OCI-LY7 (cell line): ENCODE results near the gene FAM98A. TPM values are rescaled to one million over a fixed set of nuclear protein-coding genes. Genes with fewer than 3 reads are reported as not detected.
A peak's percentile ranks its signal among the peaks of the same experiment; 100 is the strongest.

Source experiments
- BruUV-seq: library from RNA; stranded (reverse); fragments of 400-500 nt; replicated peaks from 2 replicates; lab custom pipeline; 2021; lab: Mats Ljungman, UMichigan
- CTCF ChIA-PET: fragments of 300-600 bp; sonication (Branson Sonifier 250); formaldehyde crosslinking; loops from one replicate; lab custom pipeline; 2022; ENCODE audit warnings: antibody characterized with exemption; ENCODE audit not compliant: unreplicated experiment; lab: Charles Lee
- POLR2A ChIA-PET: fragments of 300-600 bp; sonication (Branson Sonifier 250); formaldehyde crosslinking; loops from one replicate; lab custom pipeline; 2022; ENCODE audit warnings: antibody characterized with exemption; lab: Charles Lee
- DNase-seq: peaks from one replicate; pipeline ENCODE4 v3.0.0-alpha.2; 2015; ENCODE audit warnings: low spot score
- H2AFZ ChIP-seq: fragments of 200-600 bp; sonication (generic), shearing (Covaris generic); 2 replicates; pipeline ENCODE4 v1.6.1; 2014; ENCODE audit warnings: mild to moderate bottlenecking, antibody characterized with exemption, low read length, moderate library complexity
- H3K27ac ChIP-seq: fragments of 200-600 bp; sonication (generic); 2 replicates; pipeline ENCODE4 v1.5.1; 2014; ENCODE audit warnings: mixed run types, low read depth, mild to moderate bottlenecking, moderate library complexity, low read length, inconsistent platforms; ENCODE audit not compliant: poor library complexity, severe bottlenecking
- H3K36me3 ChIP-seq: fragments of 200-600 bp; sonication (generic); 2 replicates; pipeline ENCODE4 v1.6.1; 2014; ENCODE audit warnings: mild to moderate bottlenecking, antibody characterized with exemption, low read length, moderate library complexity, mixed read lengths; ENCODE audit not compliant: insufficient read depth
- H3K4me1 ChIP-seq: fragments of 200-600 bp; sonication (generic); 2 replicates; pipeline ENCODE4 v1.5.1; 2014; ENCODE audit warnings: mild to moderate bottlenecking, low read length; ENCODE audit not compliant: insufficient read depth, poor library complexity, severe bottlenecking
- H3K4me2 ChIP-seq: fragments of 200-600 bp; sonication (generic); 2 replicates; pipeline ENCODE4 v1.6.1; 2014; ENCODE audit warnings: mild to moderate bottlenecking, low read length
- H3K4me3 ChIP-seq: fragments of 200-600 bp; sonication (generic); 2 replicates; pipeline ENCODE4 v1.5.1; 2014; ENCODE audit warnings: mild to moderate bottlenecking, low read depth, low read length; ENCODE audit not compliant: poor library complexity, severe bottlenecking
- H3K79me2 ChIP-seq: fragments of 200-600 bp; sonication (generic); 2 replicates; pipeline ENCODE4 v1.6.1; 2016; ENCODE audit warnings: low read depth, mild to moderate bottlenecking, low read length, moderate library complexity, mixed read lengths; ENCODE audit not compliant: insufficient read depth
- H3K9me2 ChIP-seq: fragments of 200-600 bp; sonication (generic); 2 replicates; pipeline ENCODE4 v1.6.1; 2016; ENCODE audit warnings: mild to moderate bottlenecking, low read length, mixed read lengths; ENCODE audit not compliant: insufficient read depth
- H3K9me3 ChIP-seq: fragments of 200-600 bp; sonication (generic); 2 replicates; pipeline ENCODE4 v1.6.1; 2014; ENCODE audit warnings: mild to moderate bottlenecking, mixed run types, low read length, mixed read lengths
- H4K20me1 ChIP-seq: fragments of 200-600 bp; sonication (generic); 2 replicates; pipeline ENCODE4 v1.6.1; 2014; ENCODE audit warnings: mild to moderate bottlenecking, antibody characterized with exemption, low read length, moderate library complexity, mixed read lengths; ENCODE audit not compliant: insufficient read depth
- CTCF ChIP-seq: fragments of 200-600 bp; sonication (generic); conservative IDR thresholded peaks from 2 replicates; pipeline ENCODE4 v1.5.1; 2014; ENCODE audit warnings: mild to moderate bottlenecking, antibody characterized with exemption, low read length, moderate library complexity, mixed read lengths
- EZH2phosphoT487 ChIP-seq: fragments of 200-600 bp; sonication (generic); IDR thresholded peaks from 2 replicates; pipeline ENCODE4 v1.6.1; 2018; ENCODE audit warnings: low read depth, borderline replicate concordance, mild to moderate bottlenecking, mixed run types, antibody characterized with exemption, low read length, moderate library complexity, mixed read lengths
- intact Hi-C: fragments of 100-400 bp; cut with micrococcal nuclease; formaldehyde crosslinking; loops from one replicate; pipeline ENCODE4 v1.10.0; 2022; ENCODE audit not compliant: unreplicated experiment
- total RNA-seq, 2 experiments: library from RNA; depleted of rRNA in 1 of 2; stranded (reverse); fragments of >200 nt in 1 of 2; shearing (Covaris generic) in 1 of 2; gene quantifications; 2 replicates each; pipeline ENCODE4 v1.2.3, GENCODE V29; 2014 to 2022

The FAM98A gene
- total RNA-seq, 2 experiments from 2014 or later, result 35.7 to 55.6 TPM

DNA sequence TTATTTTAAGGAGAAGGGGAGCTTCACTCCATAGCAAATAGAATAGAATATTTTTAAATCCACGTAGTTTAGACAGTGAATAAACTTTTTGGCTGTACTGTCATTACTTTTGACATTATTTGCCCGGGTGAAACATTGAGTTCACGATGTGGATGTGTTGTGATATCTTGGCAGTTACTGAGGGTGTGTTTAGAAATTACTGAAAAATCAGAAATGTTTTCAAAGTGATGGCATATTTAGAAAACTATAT lies 769 bp upstream of the FAM98A start:
- TF ChIP-seq EZH2phosphoT487 (no peak), CTCF (no peak)
- peak overlapping the region; percentile 94 for H2AFZ ChIP-seq
- peaks cover 41% of the 10 kb centered on the region for H3K79me2 ChIP-seq
- POLR2A ChIA-PET, result interaction anchor here (0.5 to 2.2 kb wide), 9 partner anchors 9 to 970 kb away, joined by 3 to 12 read pairs (median 4); partner anchors contain the start of gene RASGRP3
- no TSS peak for BruUV-seq
- no peaks in the 10 kb centered on the region; the same call in 1 of the 2 replicates for H4K20me1 ChIP-seq
- peaks cover 6% of the 10 kb centered on the region for H3K36me3 ChIP-seq
- H3K4me2 ChIP-seq, result peak overlapping the region; percentile 94
- DNase-seq, result no peak
- peak overlapping the region; percentile 93 for H3K4me3 ChIP-seq
- H3K9me3 ChIP-seq, result no peaks in the 10 kb centered on the region
- H3K9me2 ChIP-seq, result no peaks in the 10 kb centered on the region
- H3K4me1 ChIP-seq, result peaks cover 19% of the 10 kb centered on the region
- intact Hi-C loops, result loop anchor here (5.0 to 10.0 kb wide), 4 partner anchors 123 to 1538 kb away; partner anchors contain the start of genes RASGRP3 and SPAST
- H3K27ac ChIP-seq, result no peak overlapping the region
- CTCF ChIA-PET, result interaction anchor here (0.8 to 1.6 kb wide), 3 partner anchors 20 to 124 kb away, joined by 3 to 7 read pairs (median 4); no protein-coding TSS in a partner anchor

GRCh38 chr2:33598561-33599174 lies 431 bp downstream of the FAM98A start:
- peak overlapping the region; percentile 95 for H3K4me2 ChIP-seq
- no peaks in the 10 kb centered on the region; the same call in 1 of the 2 replicates for H4K20me1 ChIP-seq
- H3K9me3 ChIP-seq, result no peaks in the 10 kb centered on the region
- peak; percentile 71 for DNase-seq
- ChIA-PET CTCF (interaction anchor here (0.6 to 1.6 kb wide), 3 partner anchors 66 to 123 kb away, joined by 3 to 7 read pairs (median 4); no protein-coding TSS in a partner anchor), POLR2A (interaction anchor here (0.5 to 2.2 kb wide), 8 partner anchors 11 to 1608 kb away, joined by 3 to 12 read pairs (median 4); partner anchors contain the start of gene RASGRP3)
- peaks cover 19% of the 10 kb centered on the region for H3K4me1 ChIP-seq
- BruUV-seq, result no TSS peak
- peak overlapping the region; percentile 82 for H2AFZ ChIP-seq
- peaks cover 43% of the 10 kb centered on the region for H3K79me2 ChIP-seq
- no peaks in the 10 kb centered on the region for H3K9me2 ChIP-seq
- H3K27ac ChIP-seq, result peak overlapping the region; percentile 51
- peak overlapping the region; percentile 93 for H3K4me3 ChIP-seq
- TF ChIP-seq EZH2phosphoT487 (no peak), CTCF (no peak)
- peaks cover 15% of the 10 kb centered on the region for H3K36me3 ChIP-seq
- intact Hi-C loops, result loop anchor here (5.0 to 10.0 kb wide), 4 partner anchors 121 to 1536 kb away; partner anchors contain the start of genes RASGRP3 and SPAST

- no peak for DNase-seq
- Histone ChIP-seq H2AFZ (no peak overlapping the region), H3K9me2 (no peaks in the 10 kb centered on the region), H4K20me1 (no peaks in the 10 kb centered on the region; the same call in 1 of the 2 replicates), H3K4me2 (peak overlapping the region; percentile 95), H3K4me3 (peak overlapping the region; percentile 93), H3K79me2 (peaks cover 43% of the 10 kb centered on the region), H3K4me1 (peaks cover 19% of the 10 kb centered on the region), H3K9me3 (no peaks in the 10 kb centered on the region), H3K36me3 (peaks cover 30% of the 10 kb centered on the region), H3K27ac (no peak overlapping the region)
- no TSS peak for BruUV-seq
- ChIA-PET POLR2A (no interaction called here), CTCF (no interaction called here)
- no peak for TF ChIP-seq EZH2phosphoT487
- no peak for TF ChIP-seq CTCF
- intact Hi-C loops, result loop anchor here (5.0 to 10.0 kb wide), 4 partner anchors 120 to 1535 kb away; partner anchors contain the start of genes RASGRP3 and SPAST
Measured at GRCh38 chr2:33597026-33597425, 2.1 kb downstream of the FAM98A start.
